CD4-positive, alpha-beta T cell treated with Interferon gamma for 1 hour (primary cell): Measurements from ENCODE around the gene OR51B4.
"Not testable (repeated sequence)": the region's sequence is repeated elsewhere in the genome, so short reads cannot be mapped to it uniquely, and the experiment has no call there.

Source experiments
- DNase-seq: peaks from one replicate; pipeline ENCODE4 v3.0.0-alpha.2; 2020

The OR51B4 gene, protein sequence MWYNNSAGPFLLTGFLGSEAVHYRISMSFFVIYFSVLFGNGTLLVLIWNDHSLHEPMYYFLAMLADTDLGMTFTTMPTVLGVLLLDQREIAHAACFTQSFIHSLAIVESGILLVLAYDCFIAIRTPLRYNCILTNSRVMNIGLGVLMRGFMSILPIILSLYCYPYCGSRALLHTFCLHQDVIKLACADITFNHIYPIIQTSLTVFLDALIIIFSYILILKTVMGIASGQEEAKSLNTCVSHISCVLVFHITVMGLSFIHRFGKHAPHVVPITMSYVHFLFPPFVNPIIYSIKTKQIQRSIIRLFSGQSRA

DNA sequence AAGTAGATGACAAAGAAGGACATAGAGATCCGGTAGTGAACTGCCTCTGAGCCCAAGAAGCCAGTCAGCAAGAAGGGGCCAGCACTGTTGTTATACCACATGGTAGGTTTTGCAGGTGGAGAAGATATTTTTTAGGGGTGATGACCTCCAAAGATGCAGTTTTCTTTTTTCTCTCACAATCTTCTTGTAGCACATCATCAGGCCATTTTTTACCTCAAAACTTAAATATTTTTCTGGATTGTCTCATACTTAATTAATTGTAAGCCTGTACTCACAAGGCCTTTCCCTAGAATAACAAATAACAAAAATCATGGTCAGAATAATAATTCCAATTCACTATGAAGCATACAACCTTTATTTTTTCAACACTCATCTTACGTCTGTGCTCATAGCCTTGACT lies at the start of gene OR51B4:
TSS of gene OR51B4 (minus strand) at position 101 of the 400 bp plus-strand sequence. CDS start at position 101, 0 bp downstream.
- no peak for DNase-seq

DNA sequence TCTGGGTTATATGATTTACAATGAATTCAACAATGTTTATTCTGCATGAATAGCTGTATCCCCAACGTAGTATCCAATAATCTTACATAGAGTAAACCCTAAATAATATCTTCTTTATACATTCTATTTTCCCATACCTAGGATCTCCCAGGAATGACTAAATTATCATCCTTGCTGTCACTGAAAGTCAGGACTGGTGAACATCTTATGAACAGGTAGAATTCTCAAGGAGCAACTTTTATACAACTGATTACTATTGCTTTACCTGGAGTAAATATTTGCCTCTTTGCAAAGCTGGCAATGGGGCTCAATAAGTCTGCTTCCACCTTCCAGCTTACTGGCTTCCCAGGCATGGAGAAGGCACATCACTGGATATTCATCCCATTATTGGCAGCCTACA lies 49.5 kb upstream of the OR51B4 start, which contains the start of gene OR51B6:
TSS of gene OR51B6 (plus strand) at position 301 of the 400 bp plus-strand sequence. CDS start at position 301, 0 bp downstream.
- no peak for DNase-seq

DNA sequence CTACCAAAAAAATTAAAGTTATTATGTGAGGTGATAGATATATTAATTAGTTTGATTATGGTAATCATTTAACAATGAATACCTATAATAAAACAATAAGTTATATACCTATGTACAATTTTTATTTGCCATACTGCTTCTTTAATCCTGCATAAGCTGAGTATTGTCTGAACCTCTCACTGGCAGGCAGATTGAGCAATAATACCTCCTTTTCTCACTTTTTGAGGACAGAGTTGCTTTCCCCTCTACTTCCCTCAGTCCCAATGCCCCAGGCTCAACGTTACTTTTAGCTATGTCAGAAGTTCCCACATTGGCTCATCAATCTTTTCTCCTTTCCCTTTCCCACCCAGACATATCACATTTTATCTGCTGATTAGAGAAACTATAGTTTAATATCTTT lies 47.8 kb upstream of the OR51B4 start:
- no peak for DNase-seq

DNA sequence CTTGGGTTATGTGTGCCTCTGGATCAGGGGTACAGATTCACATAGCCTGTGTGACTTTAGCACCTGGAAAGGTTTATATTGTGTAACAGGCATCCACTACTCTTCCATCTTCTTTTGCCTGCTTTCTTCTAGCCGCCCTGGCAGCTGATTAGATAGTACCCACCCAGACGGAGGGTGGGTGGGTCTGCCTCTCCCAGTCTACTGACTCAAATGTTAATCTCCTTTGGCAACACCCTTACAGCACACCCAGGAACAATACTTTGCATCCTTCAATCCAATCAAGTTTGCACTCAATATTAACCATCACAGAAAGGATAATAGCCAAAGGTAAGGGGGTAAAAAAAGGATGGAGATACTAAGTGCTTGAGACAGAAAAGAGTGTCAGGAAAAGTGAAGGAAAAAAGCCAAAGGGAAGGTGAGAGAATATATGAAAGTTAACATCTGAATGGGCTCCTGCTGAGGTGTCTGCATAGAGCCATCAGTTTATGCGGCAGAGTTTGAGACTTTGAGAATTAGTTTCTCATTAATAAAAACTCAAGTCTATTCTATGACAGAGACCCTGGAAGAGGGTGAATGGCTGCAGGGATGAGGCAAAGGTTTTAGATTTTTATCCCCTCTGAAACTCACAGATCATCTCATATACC lies 46.9 kb upstream of the OR51B4 start:
- DNase-seq: no peak

DNA sequence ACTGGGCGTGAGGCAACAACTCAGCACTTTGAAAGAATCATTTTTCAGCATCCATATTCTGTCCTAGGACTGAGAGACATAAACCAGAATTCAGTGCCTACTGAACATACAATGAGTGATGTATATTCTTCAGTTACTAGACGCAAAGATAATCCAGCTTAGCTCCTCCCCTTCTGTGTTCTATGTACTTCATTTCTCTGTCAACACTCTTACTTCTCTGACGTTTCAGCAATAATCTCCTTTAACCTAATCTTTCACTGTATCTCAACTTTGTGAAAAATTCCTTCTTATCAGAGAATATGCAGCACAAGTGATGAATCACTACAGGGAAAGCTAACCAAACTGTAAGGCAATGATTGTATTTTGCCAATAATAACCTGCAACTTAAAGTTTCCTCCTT lies 44.1 kb upstream of the OR51B4 start:
- no peak for DNase-seq

DNA sequence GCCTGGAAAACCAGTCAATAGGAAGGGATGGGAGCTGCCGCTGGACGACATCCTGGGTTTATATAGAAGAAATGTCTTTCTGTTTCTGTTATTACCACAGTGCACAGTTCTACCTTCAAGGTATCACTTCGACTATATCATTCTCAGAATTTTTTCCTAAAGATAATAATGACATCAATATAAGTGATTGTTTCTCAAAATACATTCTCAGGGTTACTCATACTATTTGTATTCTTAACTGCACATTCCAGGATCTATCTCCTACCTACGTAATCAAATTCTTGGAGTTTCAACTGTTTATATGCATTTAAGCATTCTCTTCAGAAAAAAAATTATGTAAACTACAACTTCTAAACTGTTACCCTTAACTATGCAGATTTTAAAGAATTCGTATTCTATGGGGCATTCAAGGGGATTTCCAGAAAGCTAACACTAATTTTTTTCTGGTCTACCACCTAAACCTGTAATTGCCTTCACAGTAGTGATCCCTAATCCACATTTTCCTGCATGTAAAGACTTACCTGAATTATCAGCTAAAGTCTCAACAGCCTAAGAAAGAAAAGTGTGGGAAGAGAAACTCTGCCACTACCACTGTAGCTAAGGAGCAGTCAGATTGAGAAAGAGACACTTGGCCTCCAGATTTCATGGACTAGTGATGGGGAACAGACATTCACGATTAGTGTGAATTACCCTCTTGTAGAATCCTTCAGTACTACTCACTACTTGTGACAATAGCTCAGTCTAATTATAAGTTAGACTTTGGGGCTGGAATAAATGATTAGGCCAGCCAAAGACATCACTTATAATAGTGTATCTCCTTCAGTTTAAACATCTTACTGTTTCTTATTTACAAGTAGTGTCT lies 42.0 kb upstream of the OR51B4 start, which contains the start of gene OR51B5:
TSS of gene OR51B5 (minus strand) at position 51 of the 862 bp plus-strand sequence. CDS start at position 51, 0 bp downstream.
- no peak for DNase-seq

DNA sequence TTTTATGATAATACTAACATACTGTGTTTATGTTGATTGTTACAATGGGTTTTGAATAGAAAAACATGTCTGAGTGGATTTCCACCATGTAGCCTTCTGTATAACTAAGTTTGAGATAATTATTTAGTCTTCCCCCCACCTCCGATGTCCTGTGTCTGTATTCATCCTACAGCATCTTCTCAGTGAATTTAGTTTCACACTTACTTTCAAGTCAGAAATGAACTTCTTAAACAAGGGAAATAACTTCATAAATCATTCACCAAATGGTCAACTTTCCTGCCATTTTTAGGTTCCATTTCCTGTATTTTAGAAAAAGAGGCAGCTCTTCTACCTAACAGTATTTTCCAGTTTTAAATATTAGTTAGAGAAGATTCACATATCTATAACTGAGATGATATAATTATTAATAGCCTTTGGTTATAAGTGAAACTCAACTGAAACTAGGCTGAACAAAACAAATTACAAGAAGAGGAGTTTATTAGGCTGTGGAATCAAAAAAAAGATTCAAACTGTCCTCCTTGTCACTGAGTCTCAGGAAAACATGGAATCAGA lies 38.1 kb upstream of the OR51B4 start:
- DNase-seq: no peak

DNA sequence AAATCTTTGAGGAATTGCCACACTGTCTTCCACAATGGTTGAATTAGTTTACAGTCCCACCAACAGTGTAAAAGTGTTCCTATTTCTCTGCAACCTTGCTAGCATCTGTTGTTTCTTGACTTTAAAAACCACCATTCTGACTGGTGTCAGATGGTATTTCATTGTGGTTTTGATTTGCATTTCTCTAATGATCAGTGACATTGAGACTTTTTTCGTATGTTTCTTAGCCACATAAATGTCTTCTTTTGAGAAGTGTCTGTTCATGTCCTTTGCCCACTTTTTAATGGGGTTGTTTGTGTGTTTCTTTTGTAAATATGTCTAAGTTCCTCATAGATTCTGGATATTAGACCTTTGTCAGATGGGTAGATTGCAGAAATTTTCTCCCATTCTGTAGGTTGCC lies 35.5 kb upstream of the OR51B4 start:
- not testable (repeated sequence) for DNase-seq

DNA sequence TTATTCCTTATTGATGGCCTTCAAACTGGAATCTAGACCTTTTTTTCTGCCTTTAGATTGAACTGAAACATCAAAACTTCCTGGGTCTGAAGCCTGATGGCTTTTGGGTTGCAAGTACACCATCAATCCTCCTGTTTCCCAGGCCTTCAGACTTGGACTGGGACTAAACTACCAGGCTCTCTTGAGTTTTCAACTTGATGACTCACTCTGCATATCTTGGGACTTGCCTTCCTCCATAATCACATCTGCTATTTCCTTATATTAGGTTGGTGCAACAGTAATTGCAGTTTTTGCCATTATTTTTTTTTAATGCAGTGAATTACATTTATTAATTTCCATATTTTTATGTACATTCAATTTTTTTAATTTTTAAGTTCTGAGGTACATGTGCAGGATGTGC lies 34.6 kb upstream of the OR51B4 start:
- no peak for DNase-seq

DNA sequence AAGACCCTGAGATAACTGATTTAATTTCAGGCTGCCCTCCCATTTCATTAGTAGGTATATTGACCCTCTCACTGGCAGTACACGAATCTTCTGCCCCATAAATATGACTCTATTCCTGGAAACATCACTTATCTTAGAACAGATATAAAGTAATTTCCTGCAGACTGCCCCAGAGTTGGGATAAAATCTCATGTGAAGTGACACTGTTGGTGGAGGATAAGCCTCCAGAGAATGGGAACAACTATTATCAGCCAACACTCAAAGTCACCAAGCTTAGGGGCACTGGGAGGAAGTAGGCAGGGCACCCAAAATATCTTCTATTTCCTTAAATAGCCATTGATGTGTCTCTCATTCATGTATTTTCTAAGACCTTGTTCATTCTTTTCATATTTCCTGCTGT lies 33.4 kb upstream of the OR51B4 start:
- no peak for DNase-seq

DNA sequence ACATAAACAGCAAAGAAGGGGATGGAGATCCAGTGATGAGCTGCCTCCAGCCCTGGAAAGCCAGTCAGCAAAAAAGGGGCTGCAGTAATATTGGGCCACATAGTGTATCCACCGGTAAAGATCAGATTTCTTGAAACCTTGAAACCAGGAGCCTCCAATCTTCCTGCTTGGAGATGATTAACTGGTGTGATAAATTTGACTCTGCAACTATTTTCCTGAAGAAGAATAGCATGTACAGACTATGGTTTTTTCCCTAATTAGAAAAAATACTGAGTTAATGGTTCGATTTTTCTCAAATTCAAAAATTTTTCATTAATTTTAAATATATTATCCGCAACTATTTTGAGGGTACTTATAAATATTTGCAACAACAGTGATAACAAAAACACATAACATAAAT lies 22.5 kb upstream of the OR51B4 start, which contains the start of gene OR51B2:
TSS of gene OR51B2 (minus strand) at position 101 of the 400 bp plus-strand sequence. CDS start at position 101, 0 bp downstream.
- no peak for DNase-seq

DNA sequence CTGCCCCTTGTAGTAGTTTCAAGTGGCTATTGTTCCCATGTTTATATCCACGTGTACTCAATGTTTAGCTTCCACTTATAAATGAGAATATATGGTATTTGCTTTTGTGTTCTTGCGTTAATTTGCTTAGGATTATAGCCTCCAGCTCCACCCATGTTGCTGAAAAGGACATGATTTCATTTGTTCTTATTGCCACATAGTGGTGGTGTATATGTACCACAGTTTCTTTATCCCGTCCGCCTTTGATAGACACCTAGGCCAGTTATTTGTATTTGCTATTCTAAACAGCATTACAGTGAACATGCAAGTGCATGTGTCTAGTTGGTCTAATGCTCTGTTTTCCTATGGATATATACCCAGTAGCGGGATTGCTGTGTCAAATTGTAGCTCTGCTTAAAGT lies 15.5 kb upstream of the OR51B4 start:
- DNase-seq: no peak

DNA sequence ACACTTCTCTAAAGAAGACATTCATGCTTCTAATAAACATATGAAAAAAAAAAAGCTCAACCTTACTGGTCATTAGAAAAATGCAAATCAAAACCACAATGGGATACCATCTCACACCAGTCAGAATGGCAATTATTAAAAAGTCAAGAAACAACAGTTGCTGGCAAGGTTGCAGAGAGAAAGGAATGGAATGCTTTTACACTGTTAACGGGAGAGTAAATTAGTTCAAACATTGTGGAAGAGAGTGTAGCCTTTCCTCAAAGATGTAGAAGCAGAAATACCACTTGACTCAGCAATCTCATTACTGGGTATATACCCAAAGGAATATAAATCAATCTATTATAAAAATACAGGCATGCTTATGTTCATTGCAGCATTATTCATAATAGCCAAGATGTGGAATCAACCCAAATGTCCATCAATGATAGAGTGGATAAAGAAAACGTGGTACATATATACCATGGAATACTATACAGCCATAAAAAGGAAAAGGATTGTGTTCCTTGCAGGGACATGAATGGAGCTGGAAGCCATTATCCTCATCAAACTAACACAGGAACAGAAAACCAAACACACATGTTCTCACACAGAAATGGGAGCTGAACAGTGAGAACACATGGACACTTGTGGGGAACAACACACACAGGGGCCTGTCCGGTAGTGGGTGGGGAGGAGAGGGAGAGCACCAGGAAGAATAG lies 11.7 kb upstream of the OR51B4 start:
- not testable (repeated sequence) for DNase-seq

DNA sequence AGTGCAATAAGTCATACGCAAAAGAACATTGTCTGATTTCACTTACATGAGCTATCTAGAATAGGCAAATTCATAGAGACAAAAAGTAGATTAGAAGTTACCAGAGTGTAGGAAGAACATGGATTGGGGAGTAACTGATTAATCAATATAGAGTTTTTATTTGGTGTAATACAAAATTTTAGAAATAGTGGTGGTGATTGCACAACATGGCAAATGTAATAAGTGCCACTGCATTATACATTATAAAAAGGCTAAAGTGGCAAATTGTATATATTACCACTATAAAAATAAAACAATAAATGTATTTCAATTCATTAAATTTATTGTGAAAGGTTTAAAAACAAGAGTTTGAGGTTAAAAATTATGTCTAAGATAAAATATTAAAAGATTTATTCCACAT lies 8.7 kb upstream of the OR51B4 start:
- DNase-seq: no peak

DNA sequence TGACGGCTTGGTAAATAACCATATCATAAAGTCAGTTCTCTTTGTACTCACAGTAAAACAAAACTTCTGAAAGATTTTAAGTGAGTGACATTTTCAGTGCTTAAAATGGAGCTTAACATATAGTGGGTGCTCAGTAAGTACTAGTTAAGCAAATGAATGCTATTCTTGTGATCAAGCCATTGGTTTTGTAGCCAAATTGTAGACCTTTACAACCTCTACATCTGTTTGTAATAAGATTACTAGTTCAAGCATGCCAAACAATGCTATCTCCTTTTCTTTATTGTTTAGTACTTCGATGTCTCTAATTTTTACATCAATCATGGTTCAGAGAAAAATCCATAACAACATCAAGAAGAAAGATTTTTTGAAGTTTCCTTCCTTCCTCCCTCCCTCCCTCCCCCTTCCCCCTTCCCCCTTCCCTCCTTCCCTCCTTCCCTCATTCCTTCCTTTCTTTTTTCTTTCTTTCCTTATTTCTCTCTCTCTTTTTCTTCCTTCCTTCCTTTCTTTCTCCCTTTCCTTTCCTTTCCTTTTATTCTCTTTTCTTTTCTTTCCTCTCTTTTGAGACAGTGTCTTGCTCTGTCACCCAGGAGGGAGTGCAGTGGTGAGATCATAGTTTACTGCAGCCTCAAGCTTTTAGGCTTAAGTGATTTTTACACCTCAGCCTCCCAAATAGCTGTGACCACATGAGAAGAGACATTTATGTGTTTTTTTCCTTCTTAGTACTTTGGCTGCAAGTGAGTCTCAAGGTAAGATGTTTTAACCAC lies 5.7 kb upstream of the OR51B4 start:
- no peak for DNase-seq

DNA sequence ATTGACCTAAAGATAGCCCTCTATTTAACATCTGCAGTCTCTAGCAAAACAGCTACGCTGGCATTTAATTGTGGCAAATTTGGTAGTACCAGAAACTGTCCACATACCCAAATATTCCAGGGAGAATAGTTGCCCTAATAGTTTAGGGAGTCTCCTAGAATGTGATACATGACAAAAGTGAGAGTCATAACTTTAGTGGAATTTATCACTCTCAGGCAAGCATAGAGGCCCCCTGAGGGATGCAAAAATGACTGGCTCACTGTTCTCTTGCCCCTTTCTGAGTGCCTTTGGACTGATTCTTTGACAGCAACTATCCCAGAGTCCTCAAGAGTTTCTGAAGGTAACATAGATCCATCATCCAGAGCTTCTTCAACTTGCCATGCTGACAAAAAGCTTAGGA lies 2.3 kb upstream of the OR51B4 start:
- no peak for DNase-seq

DNA sequence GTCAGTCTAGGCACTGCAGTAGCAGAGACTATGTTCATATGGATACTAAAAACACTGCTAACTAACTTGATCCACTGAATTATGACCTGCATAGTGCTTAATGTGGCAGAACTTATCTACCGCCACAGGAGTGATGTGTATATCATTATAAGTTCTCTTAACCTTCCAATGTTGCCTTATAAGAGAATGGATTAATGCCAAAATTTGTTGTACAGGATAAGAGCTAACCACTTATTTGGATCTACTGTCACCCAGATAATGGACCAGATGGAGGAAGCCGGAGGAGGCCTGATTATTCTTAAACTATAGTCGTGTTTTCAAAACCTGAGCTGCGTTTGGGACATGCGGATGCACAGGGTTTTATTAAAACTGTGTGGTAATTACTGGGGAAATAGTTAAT lies 1.9 kb upstream of the OR51B4 start:
- DNase-seq: no peak

DNA sequence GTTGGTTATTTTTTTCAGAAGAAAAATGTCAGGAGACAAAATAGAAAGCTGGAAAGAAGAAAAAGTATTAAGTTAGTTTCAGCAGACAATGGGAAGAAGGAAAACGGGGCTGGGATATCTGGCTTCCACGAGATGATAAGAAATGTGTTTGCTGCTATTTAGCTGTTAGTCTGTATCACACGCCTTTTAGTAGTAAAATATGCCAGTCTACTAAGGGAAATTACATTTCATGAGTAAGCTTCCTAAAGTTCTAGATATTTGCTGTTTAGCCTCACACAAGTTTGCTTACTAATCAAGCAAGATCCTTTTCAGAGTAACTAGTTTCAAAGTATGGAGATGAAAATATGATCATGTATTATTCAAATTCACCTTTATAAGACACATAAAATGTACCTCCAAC lies 1.5 kb downstream of the OR51B4 start:
- DNase-seq: no peak

DNA sequence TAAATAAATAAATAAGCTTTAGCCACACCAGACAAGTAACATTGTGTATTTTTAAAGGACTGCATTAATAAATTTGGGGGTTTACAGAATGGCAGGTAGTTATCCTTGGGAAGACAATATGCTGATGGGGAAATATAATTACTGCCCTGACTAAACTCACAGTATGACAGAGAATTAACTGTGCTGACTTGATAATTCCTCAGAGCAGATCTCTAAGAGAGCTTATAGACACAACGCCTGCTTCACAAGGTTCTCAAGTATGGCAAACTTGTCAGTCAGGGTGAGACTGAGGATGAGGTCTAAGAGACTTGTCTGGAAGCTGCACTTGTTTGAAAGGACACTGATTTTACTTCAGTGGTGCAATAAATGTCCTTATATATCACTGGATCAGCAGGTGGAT lies 3.3 kb downstream of the OR51B4 start:
- DNase-seq: no peak

DNA sequence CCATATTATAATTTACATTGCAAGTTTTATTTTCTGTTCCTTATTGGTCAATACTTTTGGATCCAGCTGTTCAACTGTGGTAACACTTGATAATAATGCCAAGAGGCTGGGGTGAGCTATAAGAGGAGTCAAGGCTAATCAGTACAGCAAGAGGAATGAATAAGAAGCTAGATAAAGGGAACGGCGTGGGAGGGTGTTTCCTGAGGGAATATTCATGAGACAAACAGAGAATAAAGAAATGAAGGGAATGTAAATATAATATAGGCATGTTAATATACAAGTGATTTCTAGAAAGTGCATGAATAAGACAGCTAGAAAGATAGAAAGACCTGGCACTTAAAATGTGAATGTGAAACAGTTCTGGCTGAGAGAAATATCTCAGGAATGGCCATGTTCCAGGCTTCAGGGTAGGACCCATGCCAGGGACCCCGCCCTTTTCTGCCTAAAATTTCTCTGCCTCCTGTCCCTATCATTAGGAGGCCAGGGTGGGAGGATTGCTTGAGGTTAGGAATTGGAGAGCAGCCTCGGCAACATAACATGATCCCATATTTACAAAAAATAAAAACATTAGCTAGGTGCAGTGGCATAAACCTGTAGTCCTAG lies 3.9 kb downstream of the OR51B4 start:
- no peak for DNase-seq

DNA sequence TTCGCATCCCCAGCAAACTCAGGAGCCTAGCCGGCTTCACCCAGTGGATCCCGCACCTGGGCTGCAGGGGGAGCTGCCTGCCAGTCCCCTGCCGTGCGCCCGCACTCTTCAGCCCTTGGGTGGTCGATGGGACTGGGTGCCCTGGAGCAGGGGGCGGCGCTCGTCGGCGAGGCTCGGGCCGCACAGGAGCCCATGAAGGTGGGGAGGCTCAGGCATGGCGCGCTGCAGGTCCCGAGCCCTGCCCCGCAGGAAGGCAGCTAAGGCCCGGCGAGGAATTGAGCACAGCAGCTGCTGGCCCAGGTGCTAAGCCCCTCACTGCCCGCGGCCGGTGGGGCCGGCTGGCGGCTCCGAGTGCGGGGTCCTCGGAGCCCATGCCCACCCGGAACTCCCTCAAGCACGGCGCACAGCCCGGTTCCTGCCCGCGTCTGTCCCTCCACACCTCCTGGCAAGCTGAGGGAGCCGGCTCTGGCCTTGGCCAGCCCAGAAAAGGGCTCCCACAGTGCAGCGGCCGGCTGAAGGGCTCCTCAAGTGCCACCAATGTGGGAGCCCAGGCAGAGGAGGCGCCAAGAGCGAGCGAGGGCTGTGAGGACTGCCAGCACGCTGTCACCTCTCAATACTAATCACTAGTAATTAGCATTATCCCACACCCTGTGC lies 7.3 kb downstream of the OR51B4 start:
- not testable (repeated sequence) for DNase-seq
